Right lobe of liver (tissue), 4 donors: ENCODE measurements around the gene ALB.
"Not testable (repeated sequence)": the region's sequence is repeated elsewhere in the genome, so short reads cannot be mapped to it uniquely, and the experiment has no call there.

Experiments
- POLR2A ChIP-seq: fragments of 450-650 bp; IDR thresholded peaks from one replicate; pipeline ENCODE4 v1.6.1; 2017; ENCODE audit warnings: antibody characterized with exemption, mild to moderate bottlenecking
- TF ChIP-seq, protein P1 (sequence below), 4 donors: fragments of 200-600 bp in 3 of 4; fragments of 450-650 bp in 1 of 4; IDR thresholded peaks; one replicate each; pipeline versions ENCODE4 v1.5.1 to v1.8.0; 2016 to 2022; ENCODE audit warnings: antibody characterized with exemption in 4 of 4, mild to moderate bottlenecking in 2 of 4
- donor health status: DM: no; HTN: no; CAD: no.
- donor health status: DM: no; HTN: no; CAD: no.
- donor health status: DM: no; HTN: yes; CAD: no.

DNA sequence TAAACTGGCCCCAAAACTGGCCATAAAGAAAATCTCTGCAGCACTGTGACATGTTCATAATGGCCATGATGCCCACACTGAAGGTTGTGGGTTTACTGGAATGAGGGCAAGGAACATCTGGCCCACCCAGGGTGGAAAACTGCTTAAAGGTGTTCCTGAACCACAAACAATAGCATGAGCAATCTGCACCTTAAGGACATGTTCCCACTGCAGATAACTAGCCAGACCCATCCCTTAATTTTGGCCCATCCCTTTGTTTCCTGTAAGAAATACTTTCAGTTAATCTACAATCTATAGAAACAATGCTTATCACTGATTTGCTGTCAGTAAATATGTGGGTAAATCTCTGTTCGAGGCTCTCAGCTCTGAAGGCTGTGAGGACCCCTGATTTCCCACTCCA is 46.9 kb upstream of the ALB start:
- TF ChIP-seq, protein P1, sequence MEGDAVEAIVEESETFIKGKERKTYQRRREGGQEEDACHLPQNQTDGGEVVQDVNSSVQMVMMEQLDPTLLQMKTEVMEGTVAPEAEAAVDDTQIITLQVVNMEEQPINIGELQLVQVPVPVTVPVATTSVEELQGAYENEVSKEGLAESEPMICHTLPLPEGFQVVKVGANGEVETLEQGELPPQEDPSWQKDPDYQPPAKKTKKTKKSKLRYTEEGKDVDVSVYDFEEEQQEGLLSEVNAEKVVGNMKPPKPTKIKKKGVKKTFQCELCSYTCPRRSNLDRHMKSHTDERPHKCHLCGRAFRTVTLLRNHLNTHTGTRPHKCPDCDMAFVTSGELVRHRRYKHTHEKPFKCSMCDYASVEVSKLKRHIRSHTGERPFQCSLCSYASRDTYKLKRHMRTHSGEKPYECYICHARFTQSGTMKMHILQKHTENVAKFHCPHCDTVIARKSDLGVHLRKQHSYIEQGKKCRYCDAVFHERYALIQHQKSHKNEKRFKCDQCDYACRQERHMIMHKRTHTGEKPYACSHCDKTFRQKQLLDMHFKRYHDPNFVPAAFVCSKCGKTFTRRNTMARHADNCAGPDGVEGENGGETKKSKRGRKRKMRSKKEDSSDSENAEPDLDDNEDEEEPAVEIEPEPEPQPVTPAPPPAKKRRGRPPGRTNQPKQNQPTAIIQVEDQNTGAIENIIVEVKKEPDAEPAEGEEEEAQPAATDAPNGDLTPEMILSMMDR (IDR thresholded peaks at IDR 0.05): not testable (repeated sequence)
- TF ChIP-seq POLR2A: not testable (repeated sequence)
